Measurements from ENCODE around the gene TMX2. TPM values are rescaled to one million over a fixed set of nuclear protein-coding genes. Genes with fewer than 3 reads are reported as not detected.
A peak's percentile ranks its signal among the peaks of the same experiment; 100 is the strongest.

The TMX2 gene
- total RNA-seq, 2 donors from 2014 or later: 92.1 to 145 TPM

DNA sequence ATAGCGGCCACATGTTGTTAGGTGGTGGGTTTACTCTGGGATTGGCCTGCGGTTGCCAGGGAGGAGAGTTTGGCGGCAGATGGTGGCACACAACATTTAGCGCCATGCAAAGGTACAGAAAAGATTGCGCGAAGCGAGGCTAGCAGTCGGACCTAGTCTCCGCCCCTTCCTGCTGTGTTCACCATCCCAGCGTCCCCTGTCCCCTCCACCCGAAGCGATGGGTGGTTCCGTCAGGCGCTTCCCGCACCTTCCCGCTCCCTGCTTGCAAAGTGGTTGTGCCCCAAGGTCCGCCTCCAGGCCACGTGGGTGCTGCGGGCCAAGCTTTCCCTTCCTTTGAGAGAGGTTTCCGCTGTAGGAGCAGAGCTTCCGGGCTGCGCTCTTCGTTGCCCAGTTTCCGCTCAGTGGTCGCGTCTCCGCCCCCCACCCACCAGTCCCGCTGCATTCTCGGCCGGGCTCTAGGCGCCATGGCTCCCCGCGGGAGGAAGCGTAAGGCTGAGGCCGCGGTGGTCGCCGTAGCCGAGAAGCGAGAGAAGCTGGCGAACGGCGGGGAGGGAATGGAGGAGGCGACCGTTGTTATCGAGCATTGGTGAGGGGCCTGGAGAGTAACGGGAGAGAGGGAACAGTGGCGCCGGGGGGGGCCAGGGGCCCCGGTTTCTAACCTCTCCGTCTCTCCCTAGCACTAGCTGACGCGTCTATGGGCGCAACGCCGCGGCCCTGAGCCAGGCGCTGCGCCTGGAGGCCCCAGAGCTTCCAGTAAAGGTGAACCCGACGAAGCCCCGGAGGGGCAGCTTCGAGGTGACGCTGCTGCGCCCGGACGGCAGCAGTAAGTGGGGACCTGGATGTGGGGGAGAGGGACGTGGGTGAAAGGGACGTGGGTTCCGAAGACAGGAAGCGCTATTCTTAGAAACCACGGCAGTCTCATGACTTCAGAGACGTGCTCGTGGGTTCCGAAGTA, 29.0 kb downstream of the TMX2 start, which contains the start of gene SELENOH:
Gene SELENOH, plus strand, starts transcription at position 360 of the 955 bp plus-strand sequence. Its CDS starts 105 bp downstream, at position 465.
- H3K9ac ChIP-seq (ENCODE audit: low read depth in 2 of 2, low read length in 2 of 2): peak within 1 kb of the TSS; percentile 85 to 92
- H3K4me3 ChIP-seq: peak within 1 kb of the TSS; percentile 90
- H3K27ac ChIP-seq: peak within 1 kb of the TSS; percentile 86
- no peaks in the 10 kb centered on the region for H3K27me3 ChIP-seq
- H3K4me1 ChIP-seq: peaks cover 5% of the 10 kb centered on the region
- DNase-seq: peak; percentile 97
- H3K36me3 ChIP-seq: no peaks in the 10 kb centered on the region
- TF ChIP-seq, protein P1, sequence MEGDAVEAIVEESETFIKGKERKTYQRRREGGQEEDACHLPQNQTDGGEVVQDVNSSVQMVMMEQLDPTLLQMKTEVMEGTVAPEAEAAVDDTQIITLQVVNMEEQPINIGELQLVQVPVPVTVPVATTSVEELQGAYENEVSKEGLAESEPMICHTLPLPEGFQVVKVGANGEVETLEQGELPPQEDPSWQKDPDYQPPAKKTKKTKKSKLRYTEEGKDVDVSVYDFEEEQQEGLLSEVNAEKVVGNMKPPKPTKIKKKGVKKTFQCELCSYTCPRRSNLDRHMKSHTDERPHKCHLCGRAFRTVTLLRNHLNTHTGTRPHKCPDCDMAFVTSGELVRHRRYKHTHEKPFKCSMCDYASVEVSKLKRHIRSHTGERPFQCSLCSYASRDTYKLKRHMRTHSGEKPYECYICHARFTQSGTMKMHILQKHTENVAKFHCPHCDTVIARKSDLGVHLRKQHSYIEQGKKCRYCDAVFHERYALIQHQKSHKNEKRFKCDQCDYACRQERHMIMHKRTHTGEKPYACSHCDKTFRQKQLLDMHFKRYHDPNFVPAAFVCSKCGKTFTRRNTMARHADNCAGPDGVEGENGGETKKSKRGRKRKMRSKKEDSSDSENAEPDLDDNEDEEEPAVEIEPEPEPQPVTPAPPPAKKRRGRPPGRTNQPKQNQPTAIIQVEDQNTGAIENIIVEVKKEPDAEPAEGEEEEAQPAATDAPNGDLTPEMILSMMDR (IDR thresholded peaks at IDR 0.05): no peak
- intact Hi-C loops (cut with DNase I): no loop called here
- no peaks in the 10 kb centered on the region for H3K9me3 ChIP-seq

DNA sequence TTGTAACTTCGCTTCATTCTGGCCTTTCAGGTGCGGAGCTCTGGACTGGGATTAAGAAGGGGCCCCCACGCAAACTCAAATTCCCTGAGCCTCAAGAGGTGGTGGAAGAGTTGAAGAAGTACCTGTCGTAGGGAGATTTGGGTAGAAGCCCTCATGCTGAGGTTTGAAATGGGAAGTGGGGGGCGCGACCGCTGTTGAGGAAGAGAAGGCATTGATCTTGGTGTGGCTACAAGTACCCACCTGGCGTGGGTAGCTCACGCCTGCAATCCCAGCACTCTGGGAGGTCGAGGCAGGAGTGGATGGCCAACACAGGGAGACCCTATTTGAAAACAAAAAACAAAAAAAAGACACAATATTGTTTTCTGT, 29.7 kb downstream of the TMX2 start:
- Histone ChIP-seq H3K4me3 (peak overlapping the region; percentile 90), H3K9ac (ENCODE audit: low read depth in 2 of 2, low read length in 2 of 2) (peak overlapping the region; percentile 85 to 92), H3K27ac (peak overlapping the region; percentile 86), H3K4me1 (peaks cover 5% of the 10 kb centered on the region), H3K36me3 (no peaks in the 10 kb centered on the region), H3K9me3 (no peaks in the 10 kb centered on the region), H3K27me3 (no peaks in the 10 kb centered on the region)
- DNase-seq: no peak
- intact Hi-C loops (cut with DNase I): no loop called here
- TF ChIP-seq, protein P1 (IDR thresholded peaks at IDR 0.05): no peak

DNA sequence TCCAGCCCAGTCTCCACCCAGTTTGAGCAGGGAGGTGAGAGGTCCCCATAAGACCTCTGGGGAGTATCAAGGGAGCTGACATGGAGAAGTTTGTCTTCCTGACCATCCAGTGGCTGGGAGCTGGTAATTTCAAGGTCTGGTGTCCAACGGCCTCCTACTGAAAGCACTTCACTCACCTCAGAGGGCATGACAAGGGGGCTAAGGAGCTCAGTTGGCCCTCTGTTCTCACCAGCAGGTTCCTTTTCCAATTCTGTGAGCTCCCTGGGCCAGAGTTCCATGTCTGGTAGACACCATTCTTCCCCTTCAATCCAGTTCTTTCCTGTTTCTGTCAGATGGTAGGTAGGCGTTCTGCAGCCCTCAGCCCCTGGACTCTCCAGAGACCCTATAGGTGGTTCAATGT, 32.0 kb downstream of the TMX2 start:
- peaks cover 5% of the 10 kb centered on the region for H3K4me1 ChIP-seq
- no peaks in the 10 kb centered on the region for H3K36me3 ChIP-seq
- H3K9ac ChIP-seq (ENCODE audit: low read depth in 2 of 2, low read length in 2 of 2): no peak overlapping the region
- intact Hi-C loops (cut with DNase I): no loop called here
- H3K4me3 ChIP-seq: no peak overlapping the region
- no peaks in the 10 kb centered on the region for H3K27me3 ChIP-seq
- no peak for DNase-seq
- H3K9me3 ChIP-seq: no peaks in the 10 kb centered on the region
- TF ChIP-seq, protein P1 (IDR thresholded peaks at IDR 0.05): no peak
- no peak overlapping the region for H3K27ac ChIP-seq

DNA sequence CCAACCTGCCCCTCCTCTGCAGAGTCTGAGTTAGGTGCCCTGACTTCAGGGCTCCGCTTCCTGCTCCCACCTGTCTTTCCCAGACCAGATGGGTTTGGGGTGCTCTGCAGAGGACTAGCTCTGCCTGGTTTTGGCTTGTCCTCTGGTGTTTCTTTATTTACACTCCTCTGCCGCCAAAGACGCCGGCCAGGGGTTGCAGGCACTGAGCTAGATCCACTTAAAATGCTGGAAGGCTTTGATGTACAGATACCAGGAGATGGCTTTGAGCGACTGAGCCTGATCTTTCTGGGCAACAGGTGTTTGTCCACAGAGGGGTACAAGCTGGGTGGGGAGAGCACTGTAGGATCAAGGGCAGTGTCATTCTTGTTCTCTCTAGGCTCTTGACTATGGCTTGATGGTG, 32.8 kb downstream of the TMX2 start:
- Histone ChIP-seq H3K27ac (no peak overlapping the region), H3K36me3 (no peaks in the 10 kb centered on the region), H3K9me3 (no peaks in the 10 kb centered on the region), H3K27me3 (no peaks in the 10 kb centered on the region), H3K4me3 (no peak overlapping the region), H3K4me1 (peaks cover 5% of the 10 kb centered on the region), H3K9ac (ENCODE audit: low read depth in 2 of 2, low read length in 2 of 2) (no peak overlapping the region)
- TF ChIP-seq, protein P1 (IDR thresholded peaks at IDR 0.05): no peak
- intact Hi-C loops (cut with DNase I): no loop called here
- DNase-seq: no peak

DNA sequence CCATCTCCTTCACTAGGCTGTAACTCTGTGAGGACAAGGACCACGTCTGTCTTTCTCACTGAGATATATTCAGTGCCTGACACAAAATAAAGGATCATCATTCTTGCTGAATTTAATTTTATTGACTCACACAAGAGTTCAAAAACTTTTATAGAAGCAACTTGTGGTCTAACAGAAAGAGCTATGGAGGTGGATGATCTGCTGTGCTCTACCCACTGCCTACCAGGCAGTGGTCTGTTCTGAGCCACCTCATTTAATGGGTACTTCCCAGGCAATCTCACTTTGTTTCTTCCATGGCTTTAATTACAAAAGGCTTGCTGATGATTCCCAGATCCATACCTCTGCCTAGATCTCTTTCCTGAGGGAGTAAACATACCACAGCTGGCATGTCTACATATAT, 34.5 kb downstream of the TMX2 start:
- Histone ChIP-seq H3K4me3 (no peak overlapping the region), H3K9me3 (no peaks in the 10 kb centered on the region), H3K9ac (ENCODE audit: low read depth in 2 of 2, low read length in 2 of 2) (no peak overlapping the region), H3K27ac (no peak overlapping the region), H3K27me3 (no peaks in the 10 kb centered on the region), H3K4me1 (peaks cover 5% of the 10 kb centered on the region), H3K36me3 (no peaks in the 10 kb centered on the region)
- intact Hi-C loops (cut with DNase I): no loop called here
- no peak for DNase-seq
- TF ChIP-seq, protein P1 (IDR thresholded peaks at IDR 0.05): no peak

All from colonic mucosa (tissue), 4 donors.